Measurements from ENCODE around the gene PDIA6. TPM values are rescaled to one million over a fixed set of nuclear protein-coding genes. Genes with fewer than 3 reads are reported as not detected.
"Not testable (repeated sequence)": the region's sequence is repeated elsewhere in the genome, so short reads cannot be mapped to it uniquely, and the experiment has no call there.

The PDIA6 gene
- total RNA-seq, 6 experiments from 2014 or later = 141 to 232 (median 191) TPM

DNA sequence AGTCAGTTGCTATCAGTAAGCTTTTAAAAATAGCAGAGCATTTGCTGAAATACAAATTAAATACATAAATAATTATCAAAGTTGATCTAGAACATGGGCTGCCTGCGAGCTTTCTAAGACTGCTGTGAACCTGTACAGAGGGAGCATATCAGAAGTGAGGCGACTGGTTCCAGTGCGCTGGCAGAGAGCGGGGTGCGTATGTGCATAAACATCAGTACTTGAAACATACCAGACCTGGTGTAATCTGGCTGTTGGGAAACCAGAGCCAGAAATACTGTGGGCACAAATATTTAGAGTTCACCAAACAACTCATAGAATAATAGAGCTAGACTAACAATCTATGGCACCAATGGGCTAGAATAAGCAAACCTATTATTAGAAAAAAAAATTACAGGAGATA lies 27.3 kb downstream of the PDIA6 start:
- ATAC-seq (no peak), DNase-seq (no peak)
- H3K27me3 ChIP-seq = no peaks in the 10 kb centered on the region
- peaks cover 7 to 98% (median 60%) of the 10 kb centered on the region in 4 donors for H3K36me3 ChIP-seq
- H3K4me3 ChIP-seq = no peak overlapping the region
- TF ChIP-seq, protein P1, sequence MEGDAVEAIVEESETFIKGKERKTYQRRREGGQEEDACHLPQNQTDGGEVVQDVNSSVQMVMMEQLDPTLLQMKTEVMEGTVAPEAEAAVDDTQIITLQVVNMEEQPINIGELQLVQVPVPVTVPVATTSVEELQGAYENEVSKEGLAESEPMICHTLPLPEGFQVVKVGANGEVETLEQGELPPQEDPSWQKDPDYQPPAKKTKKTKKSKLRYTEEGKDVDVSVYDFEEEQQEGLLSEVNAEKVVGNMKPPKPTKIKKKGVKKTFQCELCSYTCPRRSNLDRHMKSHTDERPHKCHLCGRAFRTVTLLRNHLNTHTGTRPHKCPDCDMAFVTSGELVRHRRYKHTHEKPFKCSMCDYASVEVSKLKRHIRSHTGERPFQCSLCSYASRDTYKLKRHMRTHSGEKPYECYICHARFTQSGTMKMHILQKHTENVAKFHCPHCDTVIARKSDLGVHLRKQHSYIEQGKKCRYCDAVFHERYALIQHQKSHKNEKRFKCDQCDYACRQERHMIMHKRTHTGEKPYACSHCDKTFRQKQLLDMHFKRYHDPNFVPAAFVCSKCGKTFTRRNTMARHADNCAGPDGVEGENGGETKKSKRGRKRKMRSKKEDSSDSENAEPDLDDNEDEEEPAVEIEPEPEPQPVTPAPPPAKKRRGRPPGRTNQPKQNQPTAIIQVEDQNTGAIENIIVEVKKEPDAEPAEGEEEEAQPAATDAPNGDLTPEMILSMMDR (IDR thresholded peaks at IDR 0.05) = no peak
- no peak for TF ChIP-seq POLR2A (IDR thresholded peaks at IDR 0.05)
- H3K27ac ChIP-seq = no peak overlapping the region
- H3K4me1 ChIP-seq = no peaks in the 10 kb centered on the region
- H3K9me3 ChIP-seq = no peaks in the 10 kb centered on the region
- intact Hi-C loops (cut with DNase I) = no loop called here
- 88% methylated on average over 5 of the region's 5 CpGs for WGBS (ENCODE audit: insufficient coverage, low coverage, low lambda C conversion rate, missing lambda C conversion rate)

DNA sequence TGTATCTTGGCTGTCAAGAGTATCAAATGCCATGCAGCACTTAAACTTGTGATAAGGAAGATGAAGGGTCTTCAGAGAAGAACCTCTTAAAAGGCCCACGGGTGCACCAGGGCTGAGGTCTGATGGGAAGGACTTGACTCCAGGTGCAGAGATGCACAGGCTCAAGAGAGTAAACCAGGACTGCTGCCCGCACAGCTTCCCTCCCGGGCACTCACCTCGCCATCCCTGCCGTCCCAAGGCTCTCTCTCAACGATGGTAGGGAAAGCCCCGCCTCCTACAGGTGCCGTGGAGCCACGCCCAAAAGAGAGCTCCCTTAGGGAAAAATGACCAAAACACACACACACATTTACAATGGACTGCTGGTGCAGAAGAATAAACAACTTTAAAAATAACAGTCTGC lies 27.9 kb downstream of the PDIA6 start:
- Histone ChIP-seq H3K36me3 (peaks cover 7 to 94% (median 59%) of the 10 kb centered on the region in 4 donors), H3K27me3 (no peaks in the 10 kb centered on the region), H3K9me3 (no peaks in the 10 kb centered on the region), H3K27ac (no peak overlapping the region), H3K4me1 (no peaks in the 10 kb centered on the region), H3K4me3 (no peak overlapping the region)
- 100% methylated on average over 1 of the region's 9 CpGs for WGBS (ENCODE audit: insufficient coverage, low coverage, low lambda C conversion rate, missing lambda C conversion rate)
- TF ChIP-seq, protein P1 (IDR thresholded peaks at IDR 0.05) = no peak
- no peak for TF ChIP-seq POLR2A (IDR thresholded peaks at IDR 0.05)
- intact Hi-C loops (cut with DNase I) = no loop called here
- no peak for ATAC-seq
- no peak for DNase-seq

DNA sequence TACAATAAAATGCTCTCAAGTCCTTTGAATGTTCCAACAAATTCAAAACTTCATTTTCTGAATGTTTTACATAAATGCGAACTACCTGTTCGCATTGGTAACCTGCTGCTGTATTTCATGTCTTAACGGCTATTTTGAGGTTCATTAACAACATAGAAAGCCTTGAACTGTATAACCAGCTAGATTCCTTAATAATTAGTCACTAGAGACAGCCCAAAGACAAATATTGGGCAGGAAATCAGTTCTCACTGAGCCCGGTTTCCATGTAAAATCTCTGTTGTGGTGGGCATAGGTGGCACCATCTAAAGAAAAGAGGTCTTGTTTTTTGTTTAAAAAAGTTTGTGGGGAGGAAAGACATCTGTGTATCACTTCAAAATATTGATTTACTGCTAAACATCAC lies 29.2 kb downstream of the PDIA6 start:
- Histone ChIP-seq H3K9me3 (no peaks in the 10 kb centered on the region), H3K4me1 (no peaks in the 10 kb centered on the region), H3K36me3 (peaks cover under 1 to 84% (median 53%) of the 10 kb centered on the region in 4 donors), H3K27me3 (no peaks in the 10 kb centered on the region), H3K4me3 (no peak overlapping the region), H3K27ac (no peak overlapping the region)
- TF ChIP-seq, protein P1 (IDR thresholded peaks at IDR 0.05) = no peak
- TF ChIP-seq POLR2A (IDR thresholded peaks at IDR 0.05) = no peak
- ATAC-seq (no peak), DNase-seq (no peak)
- intact Hi-C loops (cut with DNase I) = no loop called here
- WGBS (ENCODE audit: insufficient coverage, low coverage, low lambda C conversion rate, missing lambda C conversion rate) = 90% methylated on average over 4 of the region's 4 CpGs

DNA sequence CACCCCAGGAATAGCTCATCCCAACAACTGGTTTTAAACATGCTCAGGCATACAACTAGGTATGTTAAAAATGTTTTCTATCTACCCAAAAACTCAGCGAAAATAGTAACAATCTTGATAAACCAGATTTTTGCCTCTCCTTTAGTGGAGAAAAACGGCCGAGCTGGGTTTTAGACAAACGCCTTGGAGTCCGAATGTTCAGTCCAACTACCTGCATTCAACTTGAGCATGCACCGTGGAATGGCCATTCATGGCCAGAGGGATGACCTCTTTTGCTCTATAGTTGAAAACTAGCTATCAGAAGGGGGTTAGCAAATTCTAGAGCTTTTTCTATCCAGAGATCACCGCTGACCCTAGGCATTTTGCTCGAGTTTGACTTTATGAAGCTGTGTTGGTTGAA lies 30.8 kb downstream of the PDIA6 start:
- no peak for TF ChIP-seq POLR2A (IDR thresholded peaks at IDR 0.05)
- TF ChIP-seq, protein P1 (IDR thresholded peaks at IDR 0.05) = no peak
- intact Hi-C loops (cut with DNase I) = no loop called here
- H3K36me3 ChIP-seq = peaks cover 0 to 72% (median 45%) of the 10 kb centered on the region in 4 donors
- H3K4me3 ChIP-seq = no peak overlapping the region
- no peak overlapping the region for H3K27ac ChIP-seq
- H3K9me3 ChIP-seq = no peaks in the 10 kb centered on the region
- DNase-seq (no peak), ATAC-seq (no peak)
- no peaks in the 10 kb centered on the region for H3K27me3 ChIP-seq
- no peaks in the 10 kb centered on the region for H3K4me1 ChIP-seq
- WGBS (ENCODE audit: insufficient coverage, low coverage, low lambda C conversion rate, missing lambda C conversion rate) = 80% methylated on average over 7 of the region's 8 CpGs

DNA sequence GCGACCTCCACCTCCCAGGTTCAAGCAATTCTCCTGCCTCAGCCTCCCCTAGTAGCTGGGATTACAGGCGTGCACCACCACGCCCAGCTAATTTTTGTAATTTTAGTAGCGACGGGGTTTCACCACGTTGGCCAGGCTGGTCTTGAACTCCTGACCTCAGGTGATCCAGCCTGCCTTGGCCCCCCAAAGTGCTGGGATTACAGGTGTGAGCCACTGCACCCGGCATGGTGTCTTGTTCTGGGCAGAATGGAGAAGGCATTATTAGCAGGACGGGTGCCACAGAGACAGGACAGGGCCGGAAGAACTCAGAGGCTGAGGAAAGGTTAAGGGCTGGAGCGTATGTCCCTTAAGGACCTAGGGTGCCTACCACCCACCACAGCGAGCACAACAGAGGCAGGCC lies 31.8 kb downstream of the PDIA6 start:
- H3K27ac ChIP-seq; ATAC-seq; H3K4me1 ChIP-seq; intact Hi-C loops (cut with DNase I); H3K27me3 ChIP-seq; H3K9me3 ChIP-seq; DNase-seq; H3K4me3 ChIP-seq: not testable (repeated sequence)
- H3K36me3 ChIP-seq = peaks cover 0 to 63% (median 37%) of the 10 kb centered on the region in 4 donors
- 95% methylated on average over 4 of the region's 11 CpGs for WGBS (ENCODE audit: insufficient coverage, low coverage, low lambda C conversion rate, missing lambda C conversion rate)
